Iris pigment epithelial cell (primary cell): ENCODE data around the gene CEP112.
A peak's percentile ranks its signal among the peaks of the same experiment; 100 is the strongest.
"Not testable (repeated sequence)": the region's sequence is repeated elsewhere in the genome, so short reads cannot be mapped to it uniquely, and the experiment has no call there.

Experiments used
- DNase-seq: peaks from one replicate; pipeline ENCODE4 v3.0.0-alpha.2; 2011; ENCODE audit warnings: low read depth

Gene CEP112

DNA sequence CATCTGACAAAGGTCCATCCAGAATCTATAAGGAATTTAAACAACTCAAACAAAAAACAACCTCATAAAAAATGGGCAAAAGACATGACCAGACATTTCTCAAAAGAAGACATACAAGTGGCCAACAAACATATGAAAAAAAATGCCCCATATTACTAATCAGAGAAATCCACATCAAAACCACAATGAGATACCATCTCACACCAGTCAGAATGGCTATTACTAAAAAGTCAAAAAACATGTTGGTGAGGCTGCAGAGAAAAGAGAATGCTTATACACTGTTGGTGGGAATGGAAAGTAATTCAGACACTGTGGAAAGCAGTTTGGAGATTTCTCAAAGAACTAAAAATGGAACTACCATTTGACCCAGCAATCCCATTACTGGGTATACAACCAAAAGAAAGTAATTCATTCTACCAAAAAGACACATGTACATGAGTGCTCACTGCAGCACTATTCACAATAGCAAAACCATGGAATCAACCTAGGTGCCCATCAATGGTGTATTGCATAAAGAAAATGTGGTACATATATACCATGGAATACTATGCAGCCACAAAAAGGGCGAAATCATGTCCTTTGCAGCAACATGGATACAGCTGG is 409.7 kb downstream of the CEP112 start:
- DNase-seq: not testable (repeated sequence)

- no peak for DNase-seq
These were observed 411.8 kb downstream of the CEP112 start for GRCh38 chr17:65780111-65780510.

GRCh38 chr17:65776890-65777289 is 415.0 kb downstream of the CEP112 start:
- DNase-seq: no peak

GRCh38 chr17:65774787-65775186 is 417.1 kb downstream of the CEP112 start:
- no peak for DNase-seq

GRCh38 chr17:65772989-65773388 is 418.9 kb downstream of the CEP112 start:
- no peak for DNase-seq

GRCh38 chr17:65771704-65772103 is 420.2 kb downstream of the CEP112 start:
- DNase-seq: no peak

- no peak for DNase-seq
These were observed 428.1 kb downstream of the CEP112 start for GRCh38 chr17:65763786-65764185.

- DNase-seq: no peak
These were observed 429.0 kb downstream of the CEP112 start for GRCh38 chr17:65762973-65763372.

DNA sequence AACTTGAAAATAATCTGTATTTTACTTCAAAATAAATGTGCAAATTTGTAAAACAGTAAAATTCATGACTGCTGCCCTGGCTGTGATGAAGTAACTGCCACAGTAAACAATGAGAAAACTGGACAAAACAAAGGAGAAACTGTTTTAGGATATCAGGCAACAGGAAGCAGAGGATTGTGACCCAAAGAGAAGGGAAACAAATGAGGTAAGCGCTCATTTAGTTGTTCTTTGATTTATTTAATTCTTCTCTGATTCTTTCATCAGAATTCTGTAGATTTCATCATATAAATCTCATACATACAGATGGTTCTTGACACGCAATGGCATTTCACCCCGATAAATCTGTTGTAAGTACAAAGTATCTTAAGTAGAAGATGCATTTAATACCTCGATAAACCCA is 432.4 kb downstream of the CEP112 start:
- DNase-seq: no peak

- no peak for DNase-seq
These were observed 435.2 kb downstream of the CEP112 start for GRCh38 chr17:65756760-65757159.

DNA sequence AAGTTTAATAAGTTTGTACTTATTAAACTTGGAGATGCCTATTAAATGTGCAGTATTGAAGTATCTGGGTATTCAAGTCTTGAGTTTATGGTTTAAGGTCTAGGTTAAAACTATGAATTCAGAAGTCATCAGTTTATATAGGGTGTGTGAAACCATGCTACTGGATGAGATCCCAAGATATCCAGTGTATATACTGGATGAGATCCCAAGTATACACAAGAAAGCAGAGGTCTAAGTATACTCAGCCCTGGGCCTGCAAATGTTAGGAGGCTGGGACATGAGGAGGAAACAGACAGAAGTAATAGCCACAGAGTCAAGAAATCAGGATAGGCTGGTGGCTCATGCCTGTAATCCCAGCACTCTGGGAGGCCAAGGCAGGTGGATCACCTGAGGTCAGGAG is 436.1 kb downstream of the CEP112 start:
- no peak for DNase-seq

DNA sequence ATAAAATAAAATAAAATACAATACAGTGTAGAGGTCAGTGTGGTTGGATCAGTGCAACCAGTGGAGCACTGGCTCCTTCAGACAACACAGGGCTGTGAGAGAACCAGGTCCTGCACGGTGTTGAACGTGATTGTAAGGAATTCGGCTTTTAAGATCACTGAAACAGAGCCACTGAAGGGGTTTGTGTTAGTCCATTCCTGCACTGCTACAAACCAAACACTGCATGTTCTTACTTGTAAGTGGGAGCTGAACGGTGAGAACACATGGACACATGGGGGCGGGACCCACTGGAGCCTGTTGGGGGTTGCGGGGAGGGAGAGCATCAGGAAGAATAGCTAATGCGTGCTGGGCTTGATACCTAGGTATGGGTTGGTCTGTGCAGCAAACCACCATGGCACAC is 437.3 kb downstream of the CEP112 start:
- DNase-seq: no peak

- no peak for DNase-seq
These were observed 437.9 kb downstream of the CEP112 start for GRCh38 chr17:65754081-65754480.

GRCh38 chr17:65753348-65753747 is 438.6 kb downstream of the CEP112 start:
- DNase-seq: no peak

GRCh38 chr17:65751263-65751662 is 440.7 kb downstream of the CEP112 start:
- no peak for DNase-seq

DNA sequence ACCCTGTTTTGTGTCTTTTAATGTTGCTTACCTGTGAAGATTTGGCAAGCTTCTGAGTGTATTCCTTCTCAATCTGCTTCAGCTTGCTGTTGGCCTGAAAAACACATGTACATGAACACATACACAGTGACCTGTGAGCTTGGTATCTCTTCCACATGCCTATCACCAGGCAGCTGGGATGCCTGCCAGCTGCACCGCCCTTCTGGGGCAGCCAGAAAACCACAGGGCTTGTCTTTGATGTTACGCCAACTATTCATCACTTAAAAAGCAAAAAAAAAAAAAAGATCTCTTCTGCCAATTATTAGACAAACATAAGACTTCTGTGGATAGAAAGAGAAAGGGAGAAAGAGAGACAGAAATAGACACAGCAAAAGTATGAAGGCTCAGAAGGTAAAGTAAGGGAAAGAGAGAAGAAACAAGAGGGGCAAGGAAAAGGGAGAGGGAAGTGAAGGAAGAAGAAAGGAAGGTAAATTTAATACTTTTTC is 441.3 kb downstream of the CEP112 start:
- DNase-seq: peak; percentile 95

GRCh38 chr17:65750166-65750565 is 441.8 kb downstream of the CEP112 start:
- DNase-seq: peak; percentile 3

DNA sequence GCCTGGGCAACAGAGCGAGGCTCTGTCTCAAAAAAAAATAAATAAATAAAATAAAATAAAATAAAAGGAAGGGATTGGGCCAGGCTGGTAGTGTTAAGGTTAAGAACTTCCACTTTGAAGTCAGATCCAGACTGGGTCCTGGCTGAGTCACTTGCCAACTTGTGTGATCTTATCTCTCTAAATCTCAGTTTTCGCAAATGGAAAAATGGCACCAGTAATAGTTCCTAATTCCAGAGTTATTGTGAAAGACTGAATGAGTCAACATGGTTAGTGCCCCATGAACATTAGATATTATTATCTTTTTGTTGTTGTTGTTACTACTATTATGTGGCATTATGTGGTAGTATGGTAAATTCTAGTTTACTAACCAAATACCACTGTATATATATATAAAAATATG is 442.5 kb downstream of the CEP112 start:
- DNase-seq: peak; percentile 67

- DNase-seq: no peak
These were observed 446.7 kb downstream of the CEP112 start for GRCh38 chr17:65745241-65745640.

DNA sequence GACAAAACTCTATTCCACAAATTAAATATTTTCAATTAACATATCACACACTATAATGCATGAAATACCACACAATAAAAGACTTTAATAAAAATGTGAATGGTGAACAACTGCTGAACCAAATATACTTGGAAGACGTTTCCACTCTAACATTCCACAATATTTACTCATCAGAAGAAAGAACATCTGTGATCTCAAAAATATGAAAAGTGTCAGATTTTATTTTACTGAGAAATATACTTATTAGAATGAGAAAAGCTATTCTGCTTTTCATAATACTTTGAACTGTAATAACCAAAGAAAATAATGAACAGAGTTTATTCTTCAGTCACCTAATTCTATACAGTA is 448.7 kb downstream of the CEP112 start:
- DNase-seq: peak; percentile 65

GRCh38 chr17:65742403-65743307 is 449.3 kb downstream of the CEP112 start:
- peak; percentile 84 for DNase-seq

- DNase-seq: no peak
These were observed 450.2 kb downstream of the CEP112 start for GRCh38 chr17:65741710-65742109.

DNA sequence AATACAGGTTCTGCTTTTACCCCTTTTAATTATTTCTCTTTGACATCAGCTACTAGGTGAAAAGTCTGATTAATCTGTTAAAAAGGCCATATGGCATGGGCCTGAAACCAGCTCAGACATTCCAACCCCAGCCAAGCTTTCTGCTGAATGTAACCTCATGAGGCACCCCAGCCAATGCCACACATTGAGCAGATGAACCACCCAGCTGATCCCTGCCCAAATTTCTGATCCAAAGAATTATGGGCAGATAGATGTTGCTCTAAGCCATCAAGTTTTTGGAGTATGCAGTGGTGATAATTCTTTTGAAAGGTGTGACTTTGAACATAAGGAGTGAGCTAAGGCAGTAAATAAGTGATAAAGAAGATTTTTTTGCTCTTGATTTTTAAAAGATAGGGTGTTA is 452.9 kb downstream of the CEP112 start:
- DNase-seq: no peak

DNA sequence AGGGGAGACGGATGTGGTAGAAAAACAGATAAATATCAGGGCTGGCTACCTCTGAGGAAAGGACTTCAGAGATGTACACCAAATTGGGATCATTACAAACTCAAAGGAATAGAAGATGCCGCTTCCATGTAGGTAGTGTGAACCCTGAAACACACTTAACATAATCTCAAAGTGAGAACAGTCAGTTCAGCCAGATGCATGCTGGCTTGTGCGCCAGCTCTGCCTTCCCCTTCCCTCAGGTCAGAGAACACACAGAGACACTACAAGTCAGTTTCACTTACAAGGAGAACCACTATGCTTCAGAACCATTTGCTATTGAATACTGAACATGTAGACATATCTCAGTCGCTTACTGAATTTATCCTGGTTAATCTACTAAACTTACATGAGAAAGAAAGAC is 454.5 kb downstream of the CEP112 start:
- no peak for DNase-seq
